Glutamatergic neuron (in vitro differentiated cells): ENCODE data around the gene FFAR3. TPM values are rescaled to one million over a fixed set of nuclear protein-coding genes. Genes with fewer than 3 reads are reported as not detected.

ENCODE experiments used
- DNase-seq: peaks from one replicate; pipeline ENCODE4 v3.0.0; 2022
- H3K27ac Mint-ChIP-seq: one replicate; pipeline ENCODE4 v1.8.0; 2020; ENCODE audit warnings: mild to moderate bottlenecking, mixed read lengths, inconsistent platforms; ENCODE audit not compliant: unreplicated experiment
- H3K27me3 Mint-ChIP-seq: one replicate; pipeline ENCODE4 v1.8.0; 2020; ENCODE audit warnings: mild to moderate bottlenecking, moderate library complexity, mixed read lengths, inconsistent platforms; ENCODE audit not compliant: unreplicated experiment
- H3K36me3 Mint-ChIP-seq: one replicate; pipeline ENCODE4 v1.8.0; 2020; ENCODE audit warnings: mild to moderate bottlenecking, mixed read lengths, inconsistent platforms; ENCODE audit not compliant: unreplicated experiment
- H3K4me1 Mint-ChIP-seq: one replicate; pipeline ENCODE4 v1.8.0; 2020; ENCODE audit warnings: mild to moderate bottlenecking, low read depth, mixed read lengths, inconsistent platforms; ENCODE audit not compliant: unreplicated experiment
- H3K4me3 Mint-ChIP-seq: one replicate; pipeline ENCODE4 v1.8.0; 2020; ENCODE audit warnings: mild to moderate bottlenecking, mixed read lengths, inconsistent platforms; ENCODE audit not compliant: unreplicated experiment
- H3K9me3 Mint-ChIP-seq: one replicate; pipeline ENCODE4 v1.8.0; 2020; ENCODE audit warnings: mild to moderate bottlenecking, moderate library complexity, mixed read lengths, inconsistent platforms; ENCODE audit not compliant: unreplicated experiment
- CTCF ChIP-seq: fragments of 200-600 bp; sonication (generic); IDR thresholded peaks from one replicate; pipeline ENCODE4 v1.5.0; 2021; ENCODE audit not compliant: partially characterized antibody, unreplicated experiment
- total RNA-seq: library from RNA; stranded (reverse); fragmentation: NEBNext Ultra II Directional; extraction: Animal tissue kit (Norgen Biotek cat#: 25700); gene quantifications from one replicate; pipeline ENCODE4 v1.2.1, GENCODE V29; 2021; ENCODE audit not compliant: unreplicated experiment

Gene FFAR3
- total RNA-seq, 1 donor from 2014 or later: not detected

GRCh38 chr19:35346193-35347052, 11.8 kb upstream of the FFAR3 start:
- H3K4me3 Mint-ChIP-seq: no peak overlapping the region
- DNase-seq: no peak
- TF ChIP-seq CTCF: no peak
- H3K4me1 Mint-ChIP-seq: peaks cover 2% of the 10 kb centered on the region
- peaks cover 4% of the 10 kb centered on the region for H3K9me3 Mint-ChIP-seq
- H3K36me3 Mint-ChIP-seq: no peaks in the 10 kb centered on the region
- H3K27me3 Mint-ChIP-seq: peaks cover 6% of the 10 kb centered on the region
- no peak overlapping the region for H3K27ac Mint-ChIP-seq

GRCh38 chr19:35347171-35347929, 10.9 kb upstream of the FFAR3 start, which contains the start of gene FFAR1:
Gene FFAR1 (plus strand): TSS chr19:35347902. CDS start chr19:35351552, 3,650 bp downstream.
- TF ChIP-seq CTCF: no peak
- Mint-ChIP-seq H3K27ac (no peak within 1 kb of the TSS), H3K36me3 (no peaks in the 10 kb centered on the region), H3K4me3 (peak within 1 kb of the TSS; percentile 12), H3K27me3 (peaks cover 5% of the 10 kb centered on the region), H3K4me1 (peaks cover under 1% of the 10 kb centered on the region), H3K9me3 (peaks cover 4% of the 10 kb centered on the region)
- DNase-seq: no peak

DNA sequence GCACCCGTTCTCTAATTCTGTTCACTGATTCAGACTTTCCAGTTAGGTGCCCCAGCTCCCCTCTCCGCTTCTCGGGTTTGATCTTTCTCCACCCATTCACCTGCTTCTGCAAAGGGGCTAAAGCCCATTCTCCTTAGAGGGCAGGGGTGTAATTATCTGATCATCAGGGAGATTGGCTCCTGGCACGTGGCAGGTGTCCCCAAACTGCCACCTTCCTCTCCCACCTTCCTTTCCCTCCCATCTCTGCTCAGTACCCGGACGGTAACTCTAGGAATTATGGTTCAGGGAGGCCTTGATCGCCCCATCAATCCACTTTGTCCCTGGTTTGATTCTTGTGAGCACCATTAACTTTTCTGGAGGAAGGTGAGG, 10.3 kb upstream of the FFAR3 start:
- H3K4me1 Mint-ChIP-seq: peaks cover 1% of the 10 kb centered on the region
- no peak for TF ChIP-seq CTCF
- DNase-seq: no peak
- peaks cover 4% of the 10 kb centered on the region for H3K9me3 Mint-ChIP-seq
- peak overlapping the region; percentile 12 for H3K4me3 Mint-ChIP-seq
- H3K27me3 Mint-ChIP-seq: peaks cover 6% of the 10 kb centered on the region
- H3K27ac Mint-ChIP-seq: no peak overlapping the region
- H3K36me3 Mint-ChIP-seq: no peaks in the 10 kb centered on the region

- TF ChIP-seq CTCF: no peak
- no peak for DNase-seq
- Mint-ChIP-seq H3K4me1 (peaks cover 1% of the 10 kb centered on the region), H3K27ac (no peak overlapping the region), H3K9me3 (peaks cover 4% of the 10 kb centered on the region), H3K36me3 (no peaks in the 10 kb centered on the region), H3K27me3 (peaks cover 6% of the 10 kb centered on the region), H3K4me3 (no peak overlapping the region)
These were observed 9.2 kb upstream of the FFAR3 start for GRCh38 chr19:35348911-35349611.
